HCT116 (cell line): ENCODE data around the gene AP3B1. TPM values are rescaled to one million over a fixed set of nuclear protein-coding genes. Genes with fewer than 3 reads are reported as not detected.

ENCODE experiments used
- ATAC-seq: fragments of 200-7000 bp; cut with Tn5 transposase; 2 replicates; pipeline ENCODE4 v1.9.1; 2020; ENCODE audit warnings: mild to moderate bottlenecking, moderate library complexity
- BruUV-seq: library from RNA; stranded (reverse); fragments of 400-500 nt; replicated peaks from 2 replicates; lab custom pipeline; 2021; lab: Mats Ljungman, UMichigan
- CTCF ChIA-PET: fragments of 300-600 bp; sonication (Branson Sonifier 250); formaldehyde crosslinking; loops from one replicate; lab custom pipeline; 2021; ENCODE audit warnings: antibody characterized with exemption; lab: Charles Lee
- POLR2A ChIA-PET: fragments of 300-600, 350-600 bp; sonication (Branson Sonifier 250); formaldehyde crosslinking; loops from one replicate; lab custom pipeline; 2021; ENCODE audit warnings: antibody characterized with exemption; lab: Charles Lee
- RAD21 ChIA-PET, 2 experiments: fragments of 300-600 bp; sonication (Branson Sonifier 250); formaldehyde crosslinking; loops; one replicate each; lab custom pipeline; 2023; ENCODE audit warnings: low total read pairs in 2 of 2; ENCODE audit not compliant: uncharacterized antibody in 2 of 2, unreplicated experiment in 2 of 2, low non-redundant PET in 1 of 2; lab: Charles Lee
- DNase-seq: peaks from one replicate; pipeline ENCODE4 v3.0.0-alpha.2; 2010; ENCODE audit warnings: low read depth, low spot score
- H2AFZ ChIP-seq: fragments of 200-600 bp; shearing (Covaris generic), sonication (generic); 2 replicates; pipeline ENCODE4 v1.6.1; 2017; ENCODE audit warnings: low read depth, mixed run types, mixed read lengths, antibody characterized with exemption, low read length; ENCODE audit not compliant: poor library complexity, severe bottlenecking
- H3K27ac ChIP-seq: 2 replicates; pipeline ENCODE4 v1.5.1; 2012; ENCODE audit warnings: low read depth, low read length
- H3K27me3 ChIP-seq: fragments of 200-600 bp; sonication (generic); 2 replicates; pipeline ENCODE4 v1.6.1; 2016; ENCODE audit warnings: mixed run types, low read length, mixed read lengths; ENCODE audit not compliant: insufficient read depth
- H3K36me3 ChIP-seq, 2 experiments: fragments of 200-500 bp in 1 of 2; fragments of 200-600 bp in 1 of 2; sonication (Bioruptor generic) in 1 of 2; sonication (generic) in 1 of 2; 2 replicates each; pipeline versions ENCODE4 v1.5.1 to v1.6.1; 2014 to 2016; ENCODE audit warnings: low read length in 2 of 2, inconsistent platforms in 1 of 2, mixed read lengths in 1 of 2, mixed run types in 1 of 2; ENCODE audit not compliant: insufficient read depth in 2 of 2, control insufficient read depth in 1 of 2
- H3K4me1 ChIP-seq, 2 experiments: fragments of 200-600 bp in 1 of 2; sonication (generic) in 1 of 2; 2 replicates each; pipeline versions ENCODE4 v1.5.1 to v1.6.1; 2012 to 2017; ENCODE audit warnings: low read length in 2 of 2, inconsistent platforms in 1 of 2, mild to moderate bottlenecking in 1 of 2, mixed read lengths in 1 of 2, mixed run types in 1 of 2, moderate library complexity in 1 of 2; ENCODE audit not compliant: insufficient read depth in 2 of 2, control insufficient read depth in 1 of 2
- H3K4me2 ChIP-seq: fragments of 200-600 bp; sonication (generic); 2 replicates; pipeline ENCODE4 v1.6.1; 2017; ENCODE audit warnings: mixed run types, low read length, mixed read lengths
- H3K4me3 ChIP-seq, 2 experiments: fragments of 200-600 bp in 1 of 2; sonication (generic) in 1 of 2; replicated peaks in 1 of 2; 2 replicates each; pipeline ENCODE4 v1.5.1; 2011 to 2016; ENCODE audit warnings: low read length in 2 of 2, control low read depth in 1 of 2, low read depth in 1 of 2, mild to moderate bottlenecking in 1 of 2, mixed read lengths in 1 of 2, mixed run types in 1 of 2
- H3K79me2 ChIP-seq: fragments of 200-600 bp; sonication (generic); 2 replicates; pipeline ENCODE4 v1.6.1; 2017; ENCODE audit warnings: mild to moderate bottlenecking, mixed run types, low read length, moderate library complexity, mixed read lengths; ENCODE audit not compliant: insufficient read depth
- H3K9ac ChIP-seq: fragments of 200-600 bp; sonication (generic); 2 replicates; pipeline ENCODE4 v1.6.1; 2016; ENCODE audit warnings: low read length, mixed read lengths
- H3K9me2 ChIP-seq: fragments of 200-600 bp; sonication (generic), shearing (Covaris generic); 2 replicates; pipeline ENCODE4 v1.6.1; 2017; ENCODE audit warnings: mixed run types, mild to moderate bottlenecking, moderate library complexity; ENCODE audit not compliant: insufficient read depth
- H3K9me3 ChIP-seq, 2 experiments: fragments of 200-500 bp in 1 of 2; fragments of 200-600 bp in 1 of 2; sonication (Bioruptor generic) in 1 of 2; sonication (generic) in 1 of 2; 2 replicates each; pipeline ENCODE4 v1.6.1; 2014 to 2017; ENCODE audit warnings: low read length in 2 of 2, mixed read lengths in 2 of 2, inconsistent platforms in 1 of 2, low read depth in 1 of 2, mild to moderate bottlenecking in 1 of 2, mixed run types in 1 of 2, moderate library complexity in 1 of 2; ENCODE audit not compliant: control insufficient read depth in 1 of 2, insufficient read depth in 1 of 2
- H4K20me1 ChIP-seq: fragments of 200-600 bp; sonication (generic), shearing (Covaris generic); 2 replicates; pipeline ENCODE4 v1.6.1; 2017; ENCODE audit warnings: mixed run types, mild to moderate bottlenecking, moderate library complexity; ENCODE audit not compliant: insufficient read depth
- ATF3 ChIP-seq: IDR thresholded peaks from 2 replicates; pipeline ENCODE4 v1.6.1; 2012
- CBX3 ChIP-seq: IDR thresholded peaks from 2 replicates; pipeline ENCODE4 v1.6.1; 2012; ENCODE audit warnings: low read depth
- CEBPB ChIP-seq: IDR thresholded peaks from 2 replicates; pipeline ENCODE4 v1.6.1; 2012; ENCODE audit warnings: low read depth
- EGR1 ChIP-seq: IDR thresholded peaks from 2 replicates; pipeline ENCODE4 v1.6.1; 2012; ENCODE audit warnings: low read depth
- ELF1 ChIP-seq: IDR thresholded peaks from 2 replicates; pipeline ENCODE4 v1.6.1; 2012; ENCODE audit warnings: low read depth, borderline replicate concordance
- FOSL1 ChIP-seq: IDR thresholded peaks from 2 replicates; pipeline ENCODE4 v1.6.1; 2012; ENCODE audit warnings: low read depth
- JUND ChIP-seq: IDR thresholded peaks from 2 replicates; pipeline ENCODE4 v1.6.1; 2012
- POLR2A ChIP-seq: IDR thresholded peaks from 2 replicates; pipeline ENCODE4 v1.7.0; 2011; ENCODE audit warnings: borderline replicate concordance; ENCODE audit not compliant: insufficient read depth, insufficient read length; ENCODE audit errors: extremely low read depth
- SIN3A ChIP-seq: IDR thresholded peaks from 2 replicates; pipeline ENCODE4 v1.6.1; 2012; ENCODE audit warnings: low read depth
- SP1 ChIP-seq: IDR thresholded peaks from 2 replicates; pipeline ENCODE4 v1.6.1; 2012; ENCODE audit warnings: low read depth
- SRF ChIP-seq: IDR thresholded peaks from 2 replicates; pipeline ENCODE4 v1.6.1; 2012; ENCODE audit warnings: low read depth
- YY1 ChIP-seq: IDR thresholded peaks from 2 replicates; pipeline ENCODE4 v1.6.1; 2011; ENCODE audit warnings: low read length, low read depth, moderate library complexity, mild to moderate bottlenecking; ENCODE audit not compliant: insufficient replicate concordance; ENCODE audit errors: extremely low read depth
- ZFX ChIP-seq: fragments of 450-650 bp; IDR thresholded peaks from 2 replicates; pipeline ENCODE4 v1.6.1; 2017
- ZNF274 ChIP-seq: fragments of 200-500 bp; sonication (Bioruptor generic); IDR thresholded peaks from 2 replicates; pipeline ENCODE4 v1.6.1; 2014; ENCODE audit warnings: mild to moderate bottlenecking, low read depth, low read length, inconsistent platforms
- intact Hi-C: fragments of 100-400 bp; cut with micrococcal nuclease; formaldehyde crosslinking; loops from 2 replicates; pipeline ENCODE4 v1.10.0; 2022
- total RNA-seq: library from RNA; stranded (reverse); gene quantifications from one replicate; pipeline ENCODE4 v1.2.1, GENCODE V29; 2021; ENCODE audit not compliant: unreplicated experiment
- TF ChIP-seq, protein P1 (sequence below): IDR thresholded peaks from 2 replicates; pipeline ENCODE4 v1.6.1; 2011; ENCODE audit warnings: mild to moderate bottlenecking, low read length, moderate library complexity; ENCODE audit not compliant: insufficient replicate concordance; ENCODE audit errors: extremely low read depth
- TF ChIP-seq, protein P2 (sequence below), 3 experiments: fragments of 200-600 bp in 1 of 3; sonication (generic) in 1 of 3; IDR thresholded peaks in 2 of 3; conservative IDR thresholded peaks in 1 of 3; 2 replicates each; pipeline ENCODE4 v1.5.1; 2012 to 2017; ENCODE audit warnings: low read depth in 2 of 3, low read length in 2 of 3, antibody characterized with exemption in 1 of 3, borderline replicate concordance in 1 of 3, control low read depth in 1 of 3, mild to moderate bottlenecking in 1 of 3, mixed read lengths in 1 of 3, mixed run types in 1 of 3, moderate library complexity in 1 of 3; ENCODE audit not compliant: insufficient read depth in 1 of 3
- TF ChIP-seq, protein P3 (sequence below): IDR thresholded peaks from 2 replicates; pipeline ENCODE4 v1.6.1; 2012; ENCODE audit warnings: low read depth

The AP3B1 gene
- total RNA-seq, 1 experiment from 2014 or later, result 54.5 TPM

DNA sequence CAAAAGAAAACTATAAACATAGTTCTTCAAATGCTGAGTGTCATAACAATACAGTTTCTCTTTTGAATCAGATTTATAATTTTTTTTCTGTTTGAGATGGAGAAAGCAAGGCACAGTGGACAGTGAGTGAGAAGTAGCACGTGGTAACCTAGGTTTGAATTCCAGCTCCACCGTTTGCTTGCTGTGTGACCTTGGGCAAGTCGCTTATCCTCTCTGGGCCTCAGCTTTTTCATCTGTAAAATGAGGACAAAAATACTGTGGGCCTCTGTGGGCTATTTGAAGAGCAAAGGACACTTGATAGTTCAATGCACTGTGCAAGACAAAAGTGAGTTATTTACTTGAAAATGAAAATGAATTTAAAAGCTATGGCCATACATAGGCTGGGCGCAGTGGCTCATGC, 330.7 kb downstream of the AP3B1 start:
- ChIA-PET POLR2A (no interaction called here), CTCF (no interaction called here), RAD21 (no interaction called here)
- Histone ChIP-seq H3K9me2 (no peaks in the 10 kb centered on the region), H3K27me3 (no peaks in the 10 kb centered on the region), H3K4me2 (no peak overlapping the region), H3K4me1 (no peaks in the 10 kb centered on the region), H3K4me3 (no peak overlapping the region), H3K79me2 (no peaks in the 10 kb centered on the region), H3K27ac (no peak overlapping the region), H4K20me1 (no peaks in the 10 kb centered on the region), H2AFZ (no peak overlapping the region), H3K9ac (no peak overlapping the region), H3K9me3 (no peaks in the 10 kb centered on the region), H3K36me3 (no peaks in the 10 kb centered on the region)
- ATAC-seq (no peak), DNase-seq (no peak)
- TF ChIP-seq ELF1, result no peak
- TF ChIP-seq CBX3, result no peak
- no peak for TF ChIP-seq SRF
- TF ChIP-seq ATF3, result no peak
- TF ChIP-seq, protein P1, sequence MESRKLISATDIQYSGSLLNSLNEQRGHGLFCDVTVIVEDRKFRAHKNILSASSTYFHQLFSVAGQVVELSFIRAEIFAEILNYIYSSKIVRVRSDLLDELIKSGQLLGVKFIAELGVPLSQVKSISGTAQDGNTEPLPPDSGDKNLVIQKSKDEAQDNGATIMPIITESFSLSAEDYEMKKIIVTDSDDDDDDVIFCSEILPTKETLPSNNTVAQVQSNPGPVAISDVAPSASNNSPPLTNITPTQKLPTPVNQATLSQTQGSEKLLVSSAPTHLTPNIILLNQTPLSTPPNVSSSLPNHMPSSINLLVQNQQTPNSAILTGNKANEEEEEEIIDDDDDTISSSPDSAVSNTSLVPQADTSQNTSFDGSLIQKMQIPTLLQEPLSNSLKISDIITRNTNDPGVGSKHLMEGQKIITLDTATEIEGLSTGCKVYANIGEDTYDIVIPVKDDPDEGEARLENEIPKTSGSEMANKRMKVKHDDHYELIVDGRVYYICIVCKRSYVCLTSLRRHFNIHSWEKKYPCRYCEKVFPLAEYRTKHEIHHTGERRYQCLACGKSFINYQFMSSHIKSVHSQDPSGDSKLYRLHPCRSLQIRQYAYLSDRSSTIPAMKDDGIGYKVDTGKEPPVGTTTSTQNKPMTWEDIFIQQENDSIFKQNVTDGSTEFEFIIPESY, result no peak
- no peak for TF ChIP-seq SP1
- TF ChIP-seq YY1, result no peak
- no peak for TF ChIP-seq EGR1
- no peak for TF ChIP-seq FOSL1
- TF ChIP-seq, protein P2, sequence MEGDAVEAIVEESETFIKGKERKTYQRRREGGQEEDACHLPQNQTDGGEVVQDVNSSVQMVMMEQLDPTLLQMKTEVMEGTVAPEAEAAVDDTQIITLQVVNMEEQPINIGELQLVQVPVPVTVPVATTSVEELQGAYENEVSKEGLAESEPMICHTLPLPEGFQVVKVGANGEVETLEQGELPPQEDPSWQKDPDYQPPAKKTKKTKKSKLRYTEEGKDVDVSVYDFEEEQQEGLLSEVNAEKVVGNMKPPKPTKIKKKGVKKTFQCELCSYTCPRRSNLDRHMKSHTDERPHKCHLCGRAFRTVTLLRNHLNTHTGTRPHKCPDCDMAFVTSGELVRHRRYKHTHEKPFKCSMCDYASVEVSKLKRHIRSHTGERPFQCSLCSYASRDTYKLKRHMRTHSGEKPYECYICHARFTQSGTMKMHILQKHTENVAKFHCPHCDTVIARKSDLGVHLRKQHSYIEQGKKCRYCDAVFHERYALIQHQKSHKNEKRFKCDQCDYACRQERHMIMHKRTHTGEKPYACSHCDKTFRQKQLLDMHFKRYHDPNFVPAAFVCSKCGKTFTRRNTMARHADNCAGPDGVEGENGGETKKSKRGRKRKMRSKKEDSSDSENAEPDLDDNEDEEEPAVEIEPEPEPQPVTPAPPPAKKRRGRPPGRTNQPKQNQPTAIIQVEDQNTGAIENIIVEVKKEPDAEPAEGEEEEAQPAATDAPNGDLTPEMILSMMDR (IDR thresholded peaks at IDR 0.05 in 2 of 3, conservative IDR thresholded peaks at IDR 0.05 in 1 of 3; ENCODE audit: borderline replicate concordance in 1 of 3, insufficient read depth in 1 of 3, low read depth in 2 of 3, low read length in 2 of 3), result no peak
- TF ChIP-seq CEBPB, result no peak
- no peak for TF ChIP-seq JUND
- TF ChIP-seq ZNF274, result no peak
- TF ChIP-seq POLR2A, result no peak
- TF ChIP-seq SIN3A, result no peak
- no peak for TF ChIP-seq ZFX
- TF ChIP-seq, protein P3, sequence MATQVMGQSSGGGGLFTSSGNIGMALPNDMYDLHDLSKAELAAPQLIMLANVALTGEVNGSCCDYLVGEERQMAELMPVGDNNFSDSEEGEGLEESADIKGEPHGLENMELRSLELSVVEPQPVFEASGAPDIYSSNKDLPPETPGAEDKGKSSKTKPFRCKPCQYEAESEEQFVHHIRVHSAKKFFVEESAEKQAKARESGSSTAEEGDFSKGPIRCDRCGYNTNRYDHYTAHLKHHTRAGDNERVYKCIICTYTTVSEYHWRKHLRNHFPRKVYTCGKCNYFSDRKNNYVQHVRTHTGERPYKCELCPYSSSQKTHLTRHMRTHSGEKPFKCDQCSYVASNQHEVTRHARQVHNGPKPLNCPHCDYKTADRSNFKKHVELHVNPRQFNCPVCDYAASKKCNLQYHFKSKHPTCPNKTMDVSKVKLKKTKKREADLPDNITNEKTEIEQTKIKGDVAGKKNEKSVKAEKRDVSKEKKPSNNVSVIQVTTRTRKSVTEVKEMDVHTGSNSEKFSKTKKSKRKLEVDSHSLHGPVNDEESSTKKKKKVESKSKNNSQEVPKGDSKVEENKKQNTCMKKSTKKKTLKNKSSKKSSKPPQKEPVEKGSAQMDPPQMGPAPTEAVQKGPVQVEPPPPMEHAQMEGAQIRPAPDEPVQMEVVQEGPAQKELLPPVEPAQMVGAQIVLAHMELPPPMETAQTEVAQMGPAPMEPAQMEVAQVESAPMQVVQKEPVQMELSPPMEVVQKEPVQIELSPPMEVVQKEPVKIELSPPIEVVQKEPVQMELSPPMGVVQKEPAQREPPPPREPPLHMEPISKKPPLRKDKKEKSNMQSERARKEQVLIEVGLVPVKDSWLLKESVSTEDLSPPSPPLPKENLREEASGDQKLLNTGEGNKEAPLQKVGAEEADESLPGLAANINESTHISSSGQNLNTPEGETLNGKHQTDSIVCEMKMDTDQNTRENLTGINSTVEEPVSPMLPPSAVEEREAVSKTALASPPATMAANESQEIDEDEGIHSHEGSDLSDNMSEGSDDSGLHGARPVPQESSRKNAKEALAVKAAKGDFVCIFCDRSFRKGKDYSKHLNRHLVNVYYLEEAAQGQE, result no peak
- no TSS peak for BruUV-seq
- intact Hi-C loops, result no loop called here
